HG03520 (cell line): ENCODE results near the gene CHKB.

Experiments
- ATAC-seq: cut with Tn5 transposase; IDR thresholded peaks from one replicate; pipeline ENCODE4 v1.9.1; 2021; ENCODE audit warnings: mild to moderate bottlenecking, moderate library complexity; ENCODE audit not compliant: unreplicated experiment

CHKB gene

GRCh38 chr22:50575426-50575941 is 7.2 kb downstream of the CHKB start:
- ATAC-seq, result no peak

- ATAC-seq, result no peak
Observed at GRCh38 chr22:50574383-50574755, 8.3 kb downstream of the CHKB start.

GRCh38 chr22:50573491-50574382 is 8.9 kb downstream of the CHKB start:
- ATAC-seq, result no peak

GRCh38 chr22:50572965-50573364 is 9.7 kb downstream of the CHKB start:
- no peak for ATAC-seq

GRCh38 chr22:50571264-50572175 is 11.1 kb downstream of the CHKB start:
- ATAC-seq, result no peak

GRCh38 chr22:50570861-50571260 is 11.8 kb downstream of the CHKB start:
- no peak for ATAC-seq

- no peak for ATAC-seq
Observed at GRCh38 chr22:50569896-50570535, 12.6 kb downstream of the CHKB start.

- ATAC-seq, result no peak
Observed at GRCh38 chr22:50569041-50569459, 13.6 kb downstream of the CHKB start.

- ATAC-seq, result no peak
Observed at GRCh38 chr22:50568626-50569025, 14.0 kb downstream of the CHKB start.

- no peak for ATAC-seq
Observed at GRCh38 chr22:50567721-50568252, 14.9 kb downstream of the CHKB start.

GRCh38 chr22:50564289-50564688 is 18.4 kb downstream of the CHKB start:
- ATAC-seq, result no peak

GRCh38 chr22:50563413-50564160 is 19.1 kb downstream of the CHKB start:
- ATAC-seq, result no peak

- peak; percentile 91 for ATAC-seq
Observed at GRCh38 chr22:50562523-50563412, 19.9 kb downstream of the CHKB start, which contains the start of gene SYCE3. Gene SYCE3 (minus strand): TSS chr22:50562919. CDS start chr22:50556405, 6,514 bp downstream.

GRCh38 chr22:50561401-50562358 is 21.0 kb downstream of the CHKB start:
- no peak for ATAC-seq

- ATAC-seq, result no peak
Observed at GRCh38 chr22:50560034-50560433, 22.6 kb downstream of the CHKB start.

- no peak for ATAC-seq
Observed at GRCh38 chr22:50556703-50557102, 25.9 kb downstream of the CHKB start.

- ATAC-seq, result no peak
Observed at GRCh38 chr22:50553310-50553709, 29.3 kb downstream of the CHKB start.
